Neuronal stem cell (in vitro differentiated cells): ENCODE results near the gene ENOSF1.

Experiments used
- DNase-seq: peaks from one replicate; pipeline ENCODE4 v3.0.0-alpha.2; 2013; ENCODE audit warnings: low spot score
- H2AFZ ChIP-seq: one replicate; pipeline ENCODE4 v1.6.1; 2013; ENCODE audit warnings: mild to moderate bottlenecking, low read length, inconsistent platforms
- H2AK5ac ChIP-seq: 2 replicates; pipeline ENCODE4 v1.6.1; 2013; ENCODE audit warnings: low read depth, mild to moderate bottlenecking, inconsistent platforms, low read length, moderate library complexity, mixed read lengths
- H2BK120ac ChIP-seq: 2 replicates; pipeline ENCODE4 v1.6.1; 2013; ENCODE audit warnings: low read depth, mild to moderate bottlenecking, inconsistent platforms, low read length, moderate library complexity, mixed read lengths
- H2BK12ac ChIP-seq: one replicate; pipeline ENCODE4 v1.6.1; 2013; ENCODE audit warnings: low read length, inconsistent platforms
- H2BK15ac ChIP-seq: 2 replicates; pipeline ENCODE4 v1.6.1; 2013; ENCODE audit warnings: mild to moderate bottlenecking, low read length, inconsistent platforms, mixed read lengths
- H2BK5ac ChIP-seq: one replicate; pipeline ENCODE4 v1.6.1; 2013; ENCODE audit warnings: inconsistent platforms, mild to moderate bottlenecking, low read length, moderate library complexity
- H3K14ac ChIP-seq: one replicate; pipeline ENCODE4 v1.6.1; 2013; ENCODE audit warnings: low read length, inconsistent platforms
- H3K18ac ChIP-seq: 2 replicates; pipeline ENCODE4 v1.6.1; 2013; ENCODE audit warnings: low read length, inconsistent platforms
- H3K23ac ChIP-seq: 2 replicates; pipeline ENCODE4 v1.6.1; 2013; ENCODE audit warnings: low read depth, mild to moderate bottlenecking, mixed read lengths, low read length, inconsistent platforms; ENCODE audit not compliant: poor library complexity
- H3K27ac ChIP-seq: replicated peaks from 3 replicates; pipeline ENCODE4 v1.5.1; 2013; ENCODE audit warnings: low read length, inconsistent platforms
- H3K27me3 ChIP-seq, 3 experiments: 2 replicates each; pipeline ENCODE4 v1.6.1; 2013; ENCODE audit warnings: low read length in 3 of 3, mild to moderate bottlenecking in 2 of 3, inconsistent platforms in 1 of 3, low read depth in 1 of 3, mixed read lengths in 1 of 3, moderate library complexity in 1 of 3; ENCODE audit not compliant: control insufficient read depth in 3 of 3, insufficient read depth in 3 of 3
- H3K36me3 ChIP-seq, 2 donors: replicated peaks in 1 of 2; 2 replicates each; pipeline ENCODE4 v1.6.1; 2013; ENCODE audit warnings: low read length in 2 of 2; ENCODE audit not compliant: control insufficient read depth in 2 of 2, insufficient read depth in 2 of 2
- H3K4ac ChIP-seq: 2 replicates; pipeline ENCODE4 v1.6.1; 2013; ENCODE audit warnings: inconsistent platforms, mild to moderate bottlenecking, low read length, moderate library complexity
- H3K4me1 ChIP-seq, 2 donors: 1 replicate in 1 of 2; 2 replicates in 1 of 2; pipeline ENCODE4 v1.6.1; 2013; ENCODE audit warnings: low read length in 2 of 2, low read depth in 1 of 2; ENCODE audit not compliant: control insufficient read depth in 2 of 2, insufficient read depth in 1 of 2
- H3K4me2 ChIP-seq: one replicate; pipeline ENCODE4 v1.6.1; 2013; ENCODE audit warnings: mild to moderate bottlenecking, low read length, inconsistent platforms; ENCODE audit not compliant: insufficient read depth, poor library complexity, severe bottlenecking
- H3K4me3 ChIP-seq, 2 donors: 2 replicates each; pipeline ENCODE4 v1.5.1; 2013; ENCODE audit warnings: low read length in 2 of 2, mild to moderate bottlenecking in 2 of 2, inconsistent platforms in 1 of 2, moderate library complexity in 1 of 2
- H3K79me1 ChIP-seq: one replicate; pipeline ENCODE4 v1.6.1; 2013; ENCODE audit warnings: low read depth, mild to moderate bottlenecking, inconsistent platforms, low read length, moderate library complexity
- H3K9ac ChIP-seq: one replicate; pipeline ENCODE4 v1.6.1; 2013; ENCODE audit warnings: mild to moderate bottlenecking, low read depth, low read length, inconsistent platforms; ENCODE audit not compliant: poor library complexity
- H3K9me3 ChIP-seq, 2 donors: replicated peaks in 1 of 2; 2 replicates each; pipeline versions ENCODE3 to v1.6.1; 2013; ENCODE audit warnings: low read length in 2 of 2, mild to moderate bottlenecking in 2 of 2, inconsistent platforms in 1 of 2, low read depth in 1 of 2, mixed read lengths in 1 of 2, moderate library complexity in 1 of 2; ENCODE audit not compliant: control insufficient read depth in 2 of 2, insufficient read depth in 1 of 2
- H4K8ac ChIP-seq: one replicate; pipeline ENCODE4 v1.6.1; 2013; ENCODE audit warnings: low read depth, mild to moderate bottlenecking, inconsistent platforms, low read length, moderate library complexity
- H4K91ac ChIP-seq: one replicate; pipeline ENCODE4 v1.6.1; 2013; ENCODE audit warnings: low read length, low read depth, mild to moderate bottlenecking, inconsistent platforms; ENCODE audit not compliant: poor library complexity
- WGBS, 2 donors: extraction: QIAGEN DNeasy Blood & Tissue Kit; methylation state at CpG; one replicate each; pipeline ENCODE4 v1.1.7; 2013; ENCODE audit warnings: missing lambda C conversion rate in 2 of 2, mixed read lengths in 1 of 2; ENCODE audit not compliant: insufficient read length in 2 of 2, insufficient replicate concordance in 1 of 2; ENCODE audit errors: extremely low coverage in 2 of 2; 5-methylcytosine and 5-hydroxymethylcytosine counted together

ENOSF1 gene

DNA sequence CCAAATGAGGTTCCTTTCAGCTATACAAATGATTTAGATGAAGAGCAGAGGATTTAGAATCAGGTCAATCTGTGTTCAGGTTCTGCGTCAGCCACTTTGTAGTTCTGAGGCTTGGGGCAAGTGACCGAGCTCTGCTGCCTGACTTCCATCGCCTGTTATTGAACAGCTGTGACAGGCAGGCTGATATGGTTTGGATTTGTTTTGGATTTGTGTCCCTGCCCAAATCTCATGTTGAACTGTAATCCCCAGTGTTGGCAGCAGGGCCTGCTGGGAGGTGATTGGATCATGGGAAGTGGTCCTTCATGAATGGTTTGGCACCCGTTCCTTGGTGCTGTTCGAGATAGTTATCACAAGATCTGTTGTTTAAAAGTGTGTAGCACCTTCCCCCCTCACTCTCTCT, 36.4 kb downstream of the ENOSF1 start:
- WGBS, 2 donors = no CpG with 5 or more reads among the region's 5 CpGs
- Histone ChIP-seq H2BK5ac (no peak overlapping the region), H3K4me1 (no peaks in the 10 kb centered on the region), H4K8ac (no peak overlapping the region), H2AFZ (no peak overlapping the region), H2AK5ac (no peak overlapping the region), H3K27me3 (no peaks in the 10 kb centered on the region), H3K9me3 (no peaks in the 10 kb centered on the region), H4K91ac (no peak overlapping the region), H3K79me1 (no peaks in the 10 kb centered on the region), H3K14ac (no peak overlapping the region), H3K4ac (no peak overlapping the region), H3K23ac (no peak overlapping the region), H3K27ac (no peak overlapping the region), H3K4me3 (no peak overlapping the region), H3K4me2 (no peak overlapping the region), H3K18ac (no peak overlapping the region), H3K9ac (no peak overlapping the region), H3K36me3 (peaks cover 16 to 65% of the 10 kb centered on the region in 2 donors), H2BK12ac (no peak overlapping the region), H2BK15ac (no peak overlapping the region), H2BK120ac (no peak overlapping the region)
- no peak for DNase-seq

- H3K4me1 ChIP-seq = no peaks in the 10 kb centered on the region
- H3K27ac ChIP-seq = no peak overlapping the region
- H3K18ac ChIP-seq = no peak overlapping the region
- H3K27me3 ChIP-seq = no peaks in the 10 kb centered on the region
- H3K4me2 ChIP-seq = no peak overlapping the region
- no peak overlapping the region for H2BK12ac ChIP-seq
- H4K8ac ChIP-seq = no peak overlapping the region
- no peak overlapping the region for H2AK5ac ChIP-seq
- H3K9ac ChIP-seq = no peak overlapping the region
- no CpG with 5 or more reads among the region's 7 CpGs for WGBS, 2 donors
- H2BK120ac ChIP-seq = no peak overlapping the region
- no peak overlapping the region for H3K23ac ChIP-seq
- H3K14ac ChIP-seq = no peak overlapping the region
- no peak overlapping the region for H2BK5ac ChIP-seq
- H3K4me3 ChIP-seq = peak overlapping the region in 1 of 2 donors; percentile 7
- no peak for DNase-seq
- H3K79me1 ChIP-seq = no peaks in the 10 kb centered on the region
- peaks cover 20 to 73% of the 10 kb centered on the region in 2 donors for H3K36me3 ChIP-seq
- H2AFZ ChIP-seq = no peak overlapping the region
- H2BK15ac ChIP-seq = no peak overlapping the region
- H4K91ac ChIP-seq = no peak overlapping the region
- H3K9me3 ChIP-seq = no peaks in the 10 kb centered on the region
- no peak overlapping the region for H3K4ac ChIP-seq
Measured at GRCh38 chr18:675307-675706, 37.1 kb downstream of the ENOSF1 start.

DNA sequence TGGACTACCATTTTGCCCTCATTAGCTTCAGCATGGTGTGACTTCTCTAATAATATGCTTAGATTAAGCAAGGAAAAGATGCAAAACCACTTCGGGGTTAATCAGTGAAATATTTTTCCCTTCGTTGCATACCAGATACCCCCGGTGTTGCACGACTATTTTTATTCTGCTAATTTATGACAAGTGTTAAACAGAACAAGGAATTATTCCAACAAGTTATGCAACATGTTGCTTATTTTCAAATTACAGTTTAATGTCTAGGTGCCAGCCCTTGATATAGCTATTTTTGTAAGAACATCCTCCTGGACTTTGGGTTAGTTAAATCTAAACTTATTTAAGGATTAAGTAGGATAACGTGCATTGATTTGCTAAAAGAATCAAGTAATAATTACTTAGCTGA, 38.7 kb downstream of the ENOSF1 start:
- H3K79me1 ChIP-seq = peaks cover under 1% of the 10 kb centered on the region
- no peak for DNase-seq
- no peak overlapping the region for H2BK12ac ChIP-seq
- H3K18ac ChIP-seq = no peak overlapping the region
- WGBS, 2 donors = no CpG with 5 or more reads among the region's 5 CpGs
- H3K4me1 ChIP-seq = no peaks in the 10 kb centered on the region
- H3K27ac ChIP-seq = no peak overlapping the region
- H3K9ac ChIP-seq = no peak overlapping the region
- no peaks in the 10 kb centered on the region for H3K27me3 ChIP-seq
- no peak overlapping the region for H3K4ac ChIP-seq
- no peak overlapping the region for H2BK5ac ChIP-seq
- no peak overlapping the region for H3K23ac ChIP-seq
- no peak overlapping the region for H3K4me3 ChIP-seq
- H2AK5ac ChIP-seq = no peak overlapping the region
- H4K91ac ChIP-seq = no peak overlapping the region
- no peak overlapping the region for H4K8ac ChIP-seq
- no peaks in the 10 kb centered on the region for H3K9me3 ChIP-seq
- no peak overlapping the region for H3K4me2 ChIP-seq
- peaks cover 25 to 88% of the 10 kb centered on the region in 2 donors for H3K36me3 ChIP-seq
- no peak overlapping the region for H2BK120ac ChIP-seq
- H2AFZ ChIP-seq = no peak overlapping the region
- H2BK15ac ChIP-seq = no peak overlapping the region
- no peak overlapping the region for H3K14ac ChIP-seq

DNA sequence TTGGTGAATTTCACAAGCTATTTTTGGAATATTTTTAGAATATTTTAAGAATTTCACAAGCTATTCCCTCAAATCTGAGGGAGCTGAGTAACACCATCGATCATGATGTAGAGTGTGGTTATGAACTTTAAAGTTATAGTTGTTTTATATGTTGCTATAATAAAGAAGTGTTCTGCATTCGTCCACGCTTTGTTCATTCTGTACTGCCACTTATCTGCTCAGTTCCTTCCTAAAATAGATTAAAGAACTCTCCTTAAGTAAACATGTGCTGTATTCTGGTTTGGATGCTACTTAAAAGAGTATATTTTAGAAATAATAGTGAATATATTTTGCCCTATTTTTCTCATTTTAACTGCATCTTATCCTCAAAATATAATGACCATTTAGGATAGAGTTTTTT, 39.1 kb downstream of the ENOSF1 start:
- H3K9ac ChIP-seq = no peak overlapping the region
- WGBS, 2 donors = no CpG with 5 or more reads among the region's 3 CpGs
- peaks cover 1% of the 10 kb centered on the region for H3K79me1 ChIP-seq
- H3K4ac ChIP-seq = no peak overlapping the region
- H3K4me2 ChIP-seq = no peak overlapping the region
- no peak overlapping the region for H2AK5ac ChIP-seq
- peaks cover 28 to 92% of the 10 kb centered on the region in 2 donors for H3K36me3 ChIP-seq
- no peak overlapping the region for H4K8ac ChIP-seq
- H2BK5ac ChIP-seq = no peak overlapping the region
- no peak overlapping the region for H4K91ac ChIP-seq
- H3K4me1 ChIP-seq = no peaks in the 10 kb centered on the region
- H2BK15ac ChIP-seq = no peak overlapping the region
- DNase-seq = no peak
- H3K14ac ChIP-seq = no peak overlapping the region
- no peak overlapping the region for H2BK12ac ChIP-seq
- H2AFZ ChIP-seq = no peak overlapping the region
- H3K4me3 ChIP-seq = no peak overlapping the region
- H3K9me3 ChIP-seq = no peaks in the 10 kb centered on the region
- no peak overlapping the region for H3K18ac ChIP-seq
- no peaks in the 10 kb centered on the region for H3K27me3 ChIP-seq
- H2BK120ac ChIP-seq = no peak overlapping the region
- H3K23ac ChIP-seq = no peak overlapping the region
- H3K27ac ChIP-seq = no peak overlapping the region
